Osteoblast (primary cell): Measurements from ENCODE around the gene BUD23. TPM values are rescaled to one million over a fixed set of nuclear protein-coding genes. Genes with fewer than 3 reads are reported as not detected.

Experiments
- DNase-seq: peaks from one replicate; pipeline ENCODE4 v3.0.0; 2011; ENCODE audit warnings: low spot score, mixed read lengths; ENCODE audit not compliant: insufficient read length; ENCODE audit errors: missing footprints
- H2AFZ ChIP-seq: 2 replicates; pipeline ENCODE4 v1.6.0; 2011; ENCODE audit warnings: mild to moderate bottlenecking, low read length
- H3K27ac ChIP-seq: 2 replicates; pipeline ENCODE4 v1.5.1; 2011; ENCODE audit warnings: mild to moderate bottlenecking, low read depth, low read length, moderate library complexity
- H3K27me3 ChIP-seq: 2 replicates; pipeline ENCODE4 v1.6.0; 2012; ENCODE audit warnings: mild to moderate bottlenecking, control low read depth, inconsistent platforms, low read length, moderate library complexity; ENCODE audit not compliant: insufficient read depth
- H3K36me3 ChIP-seq: 2 replicates; pipeline ENCODE4 v1.5.1; 2011; ENCODE audit warnings: mild to moderate bottlenecking, low read length, control low read depth, moderate library complexity; ENCODE audit not compliant: insufficient read depth
- H3K4me1 ChIP-seq: 2 replicates; pipeline ENCODE4 v1.5.1; 2011; ENCODE audit warnings: mild to moderate bottlenecking, low read length, control low read depth, moderate library complexity; ENCODE audit not compliant: insufficient read depth
- H3K4me2 ChIP-seq: 2 replicates; pipeline ENCODE4 v1.6.0; 2011; ENCODE audit warnings: mild to moderate bottlenecking, low read length; ENCODE audit not compliant: insufficient read depth
- H3K4me3 ChIP-seq: fragments of 200-600 bp; sonication (generic); 3 replicates; pipeline ENCODE4 v1.5.1; 2012; ENCODE audit warnings: mild to moderate bottlenecking, low read length, inconsistent platforms; ENCODE audit not compliant: insufficient read depth
- H3K79me2 ChIP-seq: 2 replicates; pipeline ENCODE4 v1.6.0; 2012; ENCODE audit warnings: mild to moderate bottlenecking, low read length, control low read depth, inconsistent platforms; ENCODE audit not compliant: insufficient read depth
- H3K9me3 ChIP-seq: 2 replicates; pipeline ENCODE4 v1.5.1; 2011; ENCODE audit warnings: low read depth, low read length, control low read depth
- H4K20me1 ChIP-seq: 2 replicates; pipeline ENCODE4 v1.6.0; 2012; ENCODE audit warnings: mild to moderate bottlenecking, low read length, control low read depth; ENCODE audit not compliant: insufficient read depth
- CTCF ChIP-seq: IDR thresholded peaks from 2 replicates; pipeline ENCODE4 v1.5.1; 2011; ENCODE audit warnings: mild to moderate bottlenecking, low read depth, low read length, moderate library complexity; ENCODE audit errors: extremely low read depth
- total RNA-seq: library from RNA; depleted of rRNA; stranded (reverse); fragments of >200 nt; gene quantifications from 2 replicates; pipeline ENCODE4 v1.2.3, GENCODE V29; 2012

The BUD23 gene
- total RNA-seq, 1 donor: 36.9 TPM

- DNase-seq: peak; percentile 99
- Histone ChIP-seq H3K9me3 (no peaks in the 10 kb centered on the region), H3K36me3 (peaks cover 16% of the 10 kb centered on the region), H4K20me1 (peaks cover 61% of the 10 kb centered on the region), H3K27me3 (no peaks in the 10 kb centered on the region), H3K27ac (peak overlapping the region; percentile 68), H3K4me2 (peak overlapping the region; percentile 65), H2AFZ (no peak overlapping the region), H3K4me1 (peaks cover 33% of the 10 kb centered on the region), H3K4me3 (peak overlapping the region; percentile 4), H3K79me2 (peaks cover 82% of the 10 kb centered on the region)
- TF ChIP-seq CTCF: no peak
Observed at GRCh38 chr7:73715648-73716317, 32.4 kb downstream of the BUD23 start.

- Histone ChIP-seq H4K20me1 (peaks cover 58% of the 10 kb centered on the region), H3K36me3 (peaks cover 16% of the 10 kb centered on the region), H3K9me3 (no peaks in the 10 kb centered on the region), H3K4me2 (peak overlapping the region; percentile 34), H3K79me2 (peaks cover 75% of the 10 kb centered on the region), H3K4me1 (peaks cover 33% of the 10 kb centered on the region), H3K4me3 (no peak overlapping the region), H3K27me3 (no peaks in the 10 kb centered on the region), H3K27ac (peak overlapping the region; percentile 64), H2AFZ (no peak overlapping the region)
- no peak for TF ChIP-seq CTCF
- peak; percentile 59 for DNase-seq
Observed at GRCh38 chr7:73716318-73716890, 33.0 kb downstream of the BUD23 start.

- Histone ChIP-seq H2AFZ (no peak overlapping the region), H3K27me3 (no peaks in the 10 kb centered on the region), H3K36me3 (peaks cover 12% of the 10 kb centered on the region), H3K9me3 (no peaks in the 10 kb centered on the region), H3K79me2 (peaks cover 67% of the 10 kb centered on the region), H3K4me1 (peaks cover 33% of the 10 kb centered on the region), H3K4me3 (peak overlapping the region; percentile 95), H4K20me1 (peaks cover 50% of the 10 kb centered on the region), H3K4me2 (peak overlapping the region; percentile 82), H3K27ac (peak overlapping the region; percentile 95)
- no peak for TF ChIP-seq CTCF
- peak; percentile 80 for DNase-seq
Observed at GRCh38 chr7:73717025-73717807, 33.8 kb downstream of the BUD23 start.

GRCh38 chr7:73717991-73718405, 34.6 kb downstream of the BUD23 start:
- no peaks in the 10 kb centered on the region for H3K9me3 ChIP-seq
- TF ChIP-seq CTCF: no peak
- H3K27me3 ChIP-seq: no peaks in the 10 kb centered on the region
- H3K27ac ChIP-seq: peak overlapping the region; percentile 95
- DNase-seq: peak; percentile 97
- peaks cover 42% of the 10 kb centered on the region for H4K20me1 ChIP-seq
- peaks cover 59% of the 10 kb centered on the region for H3K79me2 ChIP-seq
- peaks cover 33% of the 10 kb centered on the region for H3K4me1 ChIP-seq
- H3K36me3 ChIP-seq: peaks cover 6% of the 10 kb centered on the region
- peak overlapping the region; percentile 82 for H3K4me2 ChIP-seq
- H2AFZ ChIP-seq: no peak overlapping the region
- H3K4me3 ChIP-seq: peak overlapping the region; percentile 95
